Caki2 (cell line): ENCODE results near the gene ENSA. TPM values are rescaled to one million over a fixed set of nuclear protein-coding genes. Genes with fewer than 3 reads are reported as not detected.
"Not testable (repeated sequence)": the region's sequence is repeated elsewhere in the genome, so short reads cannot be mapped to it uniquely, and the experiment has no call there.

Source experiments
- DNase-seq: peaks from one replicate; pipeline ENCODE4 v3.0.0-alpha.2; 2015; ENCODE audit warnings: low read depth
- in situ Hi-C: cut with HindIII; loops from 2 replicates; pipeline ENCODE4 v1.10.0; 2016; ENCODE audit warnings: low sequenced_read_pairs, low pct_unique_long_range_greater_than_20kb, mixed read lengths
- total RNA-seq: library from RNA; depleted of rRNA; stranded (reverse); fragments of >200 nt; shearing (Covaris generic); gene quantifications from 2 replicates; pipeline ENCODE4 v1.2.3, GENCODE V29; 2014; ENCODE audit warnings: low replicate concordance

The ENSA gene
- total RNA-seq, 1 experiment from 2014 or later = 111 TPM

DNA sequence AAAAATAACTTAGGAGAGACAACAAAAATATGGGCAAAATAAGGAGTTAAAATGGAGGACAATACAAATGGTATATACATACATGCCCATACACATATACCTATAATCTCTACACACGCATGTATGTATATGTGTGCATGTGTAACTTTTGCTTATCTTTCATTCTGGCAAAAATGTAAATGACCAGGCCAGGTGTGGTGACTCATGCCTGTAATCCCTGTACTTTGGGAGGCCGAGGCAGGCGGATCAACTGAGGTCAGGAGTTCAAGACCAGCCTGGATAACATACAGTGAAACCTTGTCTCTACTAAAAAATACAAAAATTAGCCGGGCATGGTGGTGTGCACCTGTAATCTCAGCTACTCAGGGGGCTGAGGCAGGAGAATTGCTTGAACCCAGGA is 31.1 kb downstream of the ENSA start:
- DNase-seq, in situ Hi-C loops: not testable (repeated sequence)

DNA sequence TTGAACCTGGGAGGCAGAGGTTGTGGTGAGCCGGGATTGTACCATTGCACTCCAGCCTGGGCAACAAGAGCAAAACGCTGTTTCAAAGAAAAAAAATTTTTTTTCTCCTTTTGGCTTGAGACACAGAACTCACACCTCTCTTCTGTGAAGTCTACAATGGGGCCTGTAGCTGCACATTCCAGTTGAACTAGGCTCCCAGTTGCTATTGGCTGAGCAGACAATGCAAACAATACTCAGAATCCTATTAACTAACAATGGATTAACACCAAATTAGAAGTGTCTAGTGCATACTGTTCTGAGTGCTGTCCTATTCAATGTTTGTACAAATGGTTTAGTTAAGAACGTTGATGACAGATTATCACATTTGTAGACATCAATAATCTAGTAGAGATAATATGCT is 32.4 kb downstream of the ENSA start:
- DNase-seq = no peak
- in situ Hi-C loops = no loop called here

DNA sequence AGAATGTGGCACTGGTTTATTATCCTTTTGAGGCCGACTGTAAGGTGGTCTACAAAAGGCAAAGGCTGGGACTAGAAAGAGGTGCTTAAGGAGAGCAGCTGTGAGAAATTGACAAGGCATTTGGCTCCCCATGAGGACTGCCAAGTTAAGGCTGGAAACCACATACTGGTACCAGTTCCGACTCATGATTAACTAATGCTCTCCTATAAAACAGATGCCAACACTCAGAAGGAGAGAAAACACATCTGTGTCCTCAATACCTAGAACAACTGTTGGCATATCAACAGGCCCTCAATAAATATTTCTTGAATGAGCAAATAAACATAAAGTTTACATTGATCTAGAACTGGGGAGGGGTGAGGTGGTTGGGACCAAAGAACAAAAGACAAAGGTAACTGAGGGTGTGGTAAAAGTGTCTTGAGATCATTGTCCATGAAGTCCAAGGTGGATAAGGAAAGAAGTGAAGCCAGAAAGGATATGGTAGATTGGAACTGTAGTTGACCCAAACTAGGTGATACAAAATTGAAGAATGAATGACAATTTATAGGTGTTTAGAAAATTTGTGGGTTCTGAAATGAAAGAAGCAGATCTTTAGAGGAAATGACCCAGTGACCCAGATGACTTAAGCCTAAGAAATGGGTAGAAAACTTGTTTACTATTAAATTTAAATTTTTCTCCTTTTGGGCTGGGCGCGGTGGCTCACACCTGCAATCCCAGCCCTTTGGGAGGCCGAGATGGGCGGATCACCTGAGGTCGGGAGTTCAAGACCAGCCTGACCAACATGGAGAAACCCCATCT is 33.1 kb downstream of the ENSA start:
- in situ Hi-C loops = no loop called here
- DNase-seq = no peak

DNA sequence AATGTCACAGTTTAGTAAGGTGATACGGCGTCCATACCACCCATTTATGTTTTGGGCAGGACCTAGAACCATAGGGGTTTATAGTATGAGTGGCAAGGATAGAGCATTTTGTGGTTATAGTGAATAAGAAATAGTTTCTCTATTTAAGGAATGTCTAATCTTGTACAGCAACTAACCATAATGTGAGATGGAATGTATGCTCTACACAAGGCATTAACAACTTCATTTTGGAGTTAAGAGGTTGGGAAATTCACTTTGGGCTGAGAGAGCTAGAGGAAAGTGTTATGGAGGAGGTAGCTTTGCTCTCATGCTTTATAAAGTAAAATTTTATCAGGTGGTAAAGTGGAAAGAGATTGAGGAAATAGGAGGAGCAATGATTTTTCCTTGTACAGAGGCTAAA is 47.0 kb downstream of the ENSA start:
- no peak for DNase-seq
- in situ Hi-C loops = no loop called here

DNA sequence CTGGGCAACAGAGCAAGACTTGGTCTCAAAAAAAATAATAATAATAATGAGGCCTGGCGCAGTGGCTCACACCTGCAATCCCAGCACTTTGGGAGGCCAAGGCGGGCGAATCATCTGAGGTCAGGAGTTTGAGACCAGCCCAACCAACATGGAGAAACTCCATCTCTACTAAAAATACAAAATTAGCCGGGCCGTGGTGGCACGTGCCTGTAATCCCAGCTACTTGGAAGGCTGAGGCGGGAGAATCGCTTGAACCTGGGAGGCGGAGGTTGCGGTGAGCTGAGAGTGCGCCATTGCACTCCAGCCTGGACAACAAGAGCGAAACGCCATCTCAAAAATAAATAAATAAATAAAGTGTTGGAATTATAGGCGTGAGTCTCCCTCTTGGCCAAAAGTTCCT is 47.5 kb downstream of the ENSA start:
- in situ Hi-C loops = not testable (repeated sequence)

DNA sequence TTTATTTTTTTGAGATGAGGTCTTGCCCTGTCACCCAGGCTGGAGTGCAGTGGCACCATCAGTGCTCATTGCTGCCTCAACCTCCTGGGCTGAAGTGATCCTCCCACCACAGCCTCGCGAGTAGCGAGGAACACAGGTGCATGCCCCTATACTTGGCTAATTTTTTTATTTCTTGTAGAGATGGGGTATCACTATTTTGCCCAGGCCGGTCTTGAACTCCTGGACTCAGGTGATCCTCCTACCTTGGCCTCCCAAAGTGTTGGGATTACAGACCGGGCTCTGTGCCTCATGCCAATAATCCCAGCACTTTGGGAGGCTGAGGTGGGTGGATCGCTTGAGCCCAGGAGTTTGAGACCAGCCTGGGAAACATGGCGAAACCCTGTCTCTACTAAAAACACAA is 48.0 kb downstream of the ENSA start:
- in situ Hi-C loops, DNase-seq: not testable (repeated sequence)

More for the DNA sequence above, 47.5 kb downstream of the ENSA start:
- not testable (repeated sequence) for DNase-seq

DNA sequence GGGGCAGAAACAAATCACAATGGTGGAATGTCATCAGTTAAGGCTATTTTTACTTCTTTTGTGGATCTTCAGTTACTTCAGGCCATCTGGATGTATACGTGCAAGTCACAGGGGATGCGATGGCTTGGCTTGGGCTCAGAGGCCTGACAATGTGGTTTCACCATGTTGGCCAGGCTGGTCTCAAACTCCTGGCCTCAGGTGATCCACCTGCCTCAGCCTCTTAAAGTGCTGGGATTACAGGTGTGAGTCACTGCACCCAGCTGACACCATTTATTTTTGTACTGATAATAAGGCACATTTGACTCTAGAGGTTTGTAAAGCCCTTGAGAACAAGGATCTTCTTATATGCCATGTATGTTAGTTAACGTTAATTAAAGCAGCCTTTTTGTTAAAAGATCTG is 48.4 kb downstream of the ENSA start:
- DNase-seq, in situ Hi-C loops: not testable (repeated sequence)

DNA sequence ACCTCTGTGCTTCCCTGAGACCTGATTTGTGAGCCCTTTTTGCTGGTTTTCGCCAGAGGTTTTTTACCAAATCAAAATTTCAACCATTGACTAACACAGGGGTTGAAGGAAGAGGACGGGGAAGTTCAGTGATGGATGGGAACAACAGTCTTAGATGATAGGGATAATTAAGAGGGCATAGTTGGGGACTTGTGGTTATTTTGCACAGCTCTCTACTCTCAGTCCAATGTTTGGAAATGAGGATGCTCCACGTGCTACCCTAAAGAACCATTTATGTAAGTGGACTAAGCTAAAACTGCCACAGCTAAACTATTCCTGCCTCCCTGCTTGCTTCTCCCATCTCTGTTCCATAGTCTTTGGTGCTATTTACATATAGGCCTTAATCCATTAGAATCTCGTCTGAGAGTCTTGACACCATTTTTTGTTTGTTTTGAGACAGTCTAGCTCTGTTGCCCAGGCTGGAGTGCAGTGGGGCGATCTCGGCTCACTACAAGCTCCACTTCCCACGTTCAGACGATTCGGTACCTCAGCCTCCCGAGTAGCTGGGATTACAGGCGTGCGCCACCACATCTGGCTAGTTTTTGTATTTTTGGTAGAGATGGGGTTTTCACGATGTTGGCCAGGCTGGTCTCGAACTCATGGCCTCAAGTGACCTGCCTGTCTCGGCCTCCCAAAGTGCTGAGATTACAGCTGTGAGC is 49.3 kb downstream of the ENSA start:
- in situ Hi-C loops = no loop called here
- DNase-seq = no peak

DNA sequence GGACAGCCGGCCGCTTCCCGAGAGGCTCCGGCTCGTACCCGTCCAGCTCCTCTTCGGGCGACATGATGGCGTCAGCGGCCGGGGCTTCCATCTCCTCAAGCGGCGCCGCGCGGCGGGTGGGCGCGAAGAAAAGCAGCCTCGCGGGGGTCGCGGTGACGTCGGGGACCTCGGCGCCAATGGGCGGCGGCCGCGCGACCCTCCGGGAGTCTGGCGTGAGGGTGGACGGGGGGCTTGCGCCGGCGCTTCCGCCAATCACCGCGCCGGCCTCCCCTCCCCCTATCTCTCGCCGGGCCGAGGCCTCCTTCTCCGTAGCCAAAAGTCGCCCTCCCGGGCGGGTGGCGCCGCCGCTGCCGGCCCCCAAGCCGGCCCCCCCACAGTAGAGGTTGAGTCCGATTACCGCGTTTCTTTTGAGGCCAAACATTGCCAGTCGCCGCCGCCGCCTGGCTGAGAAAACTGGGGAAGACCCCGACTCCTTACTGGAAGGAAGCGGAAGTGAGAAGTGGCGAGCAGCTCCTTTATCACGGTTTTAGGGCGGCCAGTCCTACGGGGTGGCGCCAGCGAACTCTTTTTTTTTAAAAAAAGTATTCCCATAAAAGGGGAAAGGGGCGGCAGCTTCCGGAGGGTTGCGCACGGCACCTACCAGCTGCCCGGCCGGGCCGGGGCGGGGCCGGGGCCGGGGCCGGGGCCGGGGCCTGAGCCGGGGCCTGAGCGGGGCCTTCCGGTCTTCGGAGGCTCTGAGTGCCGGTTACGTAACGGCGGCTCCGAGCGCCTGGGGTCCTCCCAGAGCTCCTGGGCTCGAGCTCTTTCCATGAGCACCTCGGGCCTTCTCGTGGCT is 50.1 kb downstream of the ENSA start, which contains the start of gene MCL1:
Gene MCL1, minus strand, starts transcription at position 501 of the 835 bp plus-strand sequence. Its CDS starts 80 bp downstream, at position 421.
- peak; percentile 95 for DNase-seq
- in situ Hi-C loops = no loop called here

DNA sequence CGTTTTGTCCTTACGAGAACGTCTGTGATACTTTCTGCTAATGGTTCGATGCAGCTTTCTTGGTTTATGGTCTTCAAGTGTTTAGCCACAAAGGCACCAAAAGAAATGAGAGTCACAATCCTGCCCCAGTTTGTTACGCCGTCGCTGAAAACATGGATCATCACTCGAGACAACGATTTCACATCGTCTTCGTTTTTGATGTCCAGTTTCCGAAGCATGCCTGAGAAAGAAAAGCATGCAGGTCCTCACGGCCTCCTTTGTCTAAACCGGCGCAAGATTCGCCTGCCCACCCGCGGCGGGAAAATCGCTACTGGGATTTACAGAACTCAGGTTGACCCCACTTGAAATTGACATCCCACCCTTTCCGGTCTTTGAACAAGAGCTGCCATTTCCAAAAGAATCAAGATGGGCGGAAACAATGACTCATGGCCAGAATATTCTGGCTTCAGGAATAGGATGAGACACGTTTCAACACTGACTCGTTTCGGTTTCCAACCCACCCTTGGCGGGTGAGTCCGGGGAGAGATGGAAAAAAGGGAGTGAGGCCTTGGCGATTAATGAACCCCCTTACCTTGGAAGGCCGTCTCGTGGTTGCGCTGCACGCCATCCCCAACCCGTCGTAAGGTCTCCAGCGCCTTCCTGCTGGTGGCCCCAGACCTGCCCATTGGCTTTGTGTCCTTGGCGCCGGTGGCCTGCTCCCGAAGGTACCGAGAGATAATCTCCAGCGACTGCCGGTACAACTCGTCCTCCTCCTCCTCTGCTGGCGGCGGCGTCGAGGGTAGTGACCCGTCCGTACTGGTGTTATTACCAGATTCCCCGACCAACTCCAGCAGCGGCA is 50.9 kb downstream of the ENSA start:
- in situ Hi-C loops = no loop called here
- peak; percentile 73 for DNase-seq

DNA sequence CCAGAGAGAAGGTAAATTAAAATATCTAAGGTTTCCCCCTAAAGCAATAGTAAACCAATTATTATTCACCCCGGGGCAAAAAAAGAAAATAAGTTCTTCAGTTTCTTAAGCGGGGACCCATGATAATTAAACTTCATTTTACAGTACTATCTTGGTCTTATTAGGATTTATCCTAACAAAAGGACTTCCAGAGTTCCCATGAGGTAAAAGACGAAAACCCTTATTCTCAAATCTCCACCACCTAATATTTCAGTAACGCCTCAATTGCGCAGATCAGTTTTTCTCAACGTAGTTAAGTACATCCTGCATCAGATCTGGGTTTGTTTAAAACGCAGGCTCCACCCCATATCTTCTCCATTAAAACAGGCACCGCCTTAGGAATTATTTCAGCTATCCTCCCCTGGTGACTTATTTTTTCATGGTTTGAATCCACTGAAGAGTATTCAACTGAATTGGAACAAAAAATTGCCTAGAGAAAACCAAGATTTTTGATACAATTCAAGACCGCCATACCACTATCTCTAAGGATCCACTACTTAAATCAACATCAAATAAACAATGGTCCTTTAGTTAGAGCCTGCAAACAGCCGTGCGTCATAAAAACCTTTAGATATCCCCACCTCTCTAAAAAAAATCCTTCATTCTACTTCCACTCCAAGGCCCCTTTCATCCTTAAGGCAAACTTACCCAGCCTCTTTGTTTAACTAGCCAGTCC is 51.7 kb downstream of the ENSA start:
- no peak for DNase-seq
- in situ Hi-C loops = no loop called here

DNA sequence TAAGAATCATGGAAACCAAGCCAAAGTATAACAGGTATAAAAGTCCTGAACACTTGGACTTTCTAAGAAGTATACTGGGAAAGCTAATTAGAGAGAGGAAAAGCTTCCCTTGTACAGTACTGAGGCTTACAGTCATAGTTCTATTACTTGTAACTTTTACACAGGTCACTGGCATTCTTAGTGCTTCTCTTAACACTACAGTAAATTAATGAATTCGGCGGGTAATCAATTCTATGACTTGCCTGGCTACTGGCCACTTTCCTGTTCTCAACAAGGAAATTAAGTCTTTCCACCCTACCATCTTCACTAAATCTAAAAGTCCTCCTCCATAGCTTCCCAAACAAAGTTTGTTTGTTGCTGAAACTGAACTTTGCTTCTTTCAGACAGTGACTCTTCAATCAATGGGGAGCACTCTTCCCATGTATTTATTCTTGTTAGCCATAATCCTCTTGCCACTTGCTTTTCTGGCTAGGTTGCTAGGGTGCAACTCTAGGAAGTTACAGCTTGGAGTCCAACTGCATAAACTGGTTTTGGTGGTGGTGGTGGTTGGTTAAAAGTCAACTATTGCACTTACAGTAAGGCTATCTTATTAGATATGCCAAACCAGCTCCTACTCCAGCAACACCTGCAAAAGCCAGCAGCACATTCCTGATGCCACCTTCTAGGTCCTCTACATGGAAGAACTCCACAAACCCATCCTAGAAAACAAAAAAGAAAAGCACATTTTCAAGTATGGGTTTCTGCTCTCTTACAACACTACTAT is 52.4 kb downstream of the ENSA start:
- in situ Hi-C loops = no loop called here
- no peak for DNase-seq

DNA sequence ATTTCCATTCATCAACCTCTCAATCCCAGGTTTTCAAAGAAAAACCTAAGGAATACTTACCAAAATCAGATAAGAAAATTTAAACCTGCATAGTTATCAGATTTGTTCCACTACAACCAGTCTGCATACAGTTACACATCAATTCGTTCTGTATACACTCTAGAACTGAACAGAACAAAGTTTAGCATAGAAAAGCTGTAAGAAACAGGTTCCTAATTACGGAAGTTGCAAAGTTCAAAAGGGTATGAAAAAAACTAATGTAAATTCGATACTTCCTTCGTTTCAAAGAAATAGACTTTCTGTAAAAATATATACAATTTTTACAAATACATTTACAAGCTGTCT is 53.1 kb downstream of the ENSA start:
- DNase-seq = no peak
- in situ Hi-C loops = no loop called here

DNA sequence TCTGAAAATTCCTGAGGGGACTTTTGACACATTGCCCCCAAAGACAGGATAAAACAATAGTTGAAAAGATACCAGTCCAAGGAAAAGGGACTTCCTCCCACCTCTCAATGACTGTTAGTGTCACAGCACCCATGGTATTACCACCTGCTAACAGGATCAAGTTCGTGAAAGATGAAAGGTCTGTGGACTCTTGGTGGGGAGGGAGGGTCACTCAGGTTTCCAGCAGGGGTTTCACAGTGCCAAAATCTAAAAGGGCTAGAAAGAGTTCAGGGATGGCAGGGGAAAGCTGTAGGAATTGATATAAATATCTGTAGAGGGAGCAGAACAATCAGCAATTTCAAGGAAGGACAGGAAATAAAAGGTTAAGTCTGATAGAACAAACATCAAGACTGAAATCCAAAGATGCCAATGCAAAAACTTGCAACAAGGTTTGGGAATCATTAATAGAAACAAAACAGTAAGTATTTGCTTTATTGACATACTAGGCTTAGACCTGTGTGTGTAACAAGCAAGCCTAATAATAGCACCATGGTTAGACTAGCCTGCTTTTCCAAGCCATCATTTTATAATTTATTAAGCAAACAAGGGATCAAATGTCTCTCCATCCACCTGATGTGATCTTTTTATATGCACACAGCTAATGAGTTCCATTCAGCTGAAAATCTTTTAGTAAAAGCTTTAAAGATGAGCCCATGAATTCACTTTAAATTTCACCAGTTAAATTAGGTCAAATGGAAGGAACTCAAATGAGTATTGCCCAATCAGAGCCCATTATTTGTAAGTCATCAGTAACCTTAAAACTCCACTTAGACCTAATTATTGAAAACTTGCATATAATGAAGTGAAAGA is 53.7 kb downstream of the ENSA start:
- no peak for DNase-seq
- in situ Hi-C loops = no loop called here

DNA sequence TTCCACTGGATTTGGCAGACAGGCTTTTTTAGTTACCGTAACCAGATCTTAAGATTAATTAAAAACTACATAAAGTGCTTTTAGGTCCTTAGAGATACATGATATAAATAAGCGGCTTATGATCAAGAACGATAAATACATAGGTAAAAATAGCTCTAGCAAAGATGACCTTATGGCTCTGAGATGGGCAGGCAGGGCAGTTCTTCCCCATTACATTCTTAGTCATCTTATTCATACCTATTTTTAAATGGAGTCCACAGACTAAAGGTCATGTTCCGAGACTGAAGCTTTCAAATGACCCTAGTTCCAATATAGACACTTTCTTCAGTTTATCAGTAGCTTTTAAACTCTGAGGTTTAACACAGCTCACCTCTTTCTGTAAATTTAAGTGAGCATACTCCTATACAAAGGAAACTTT is 54.3 kb downstream of the ENSA start:
- in situ Hi-C loops = no loop called here
- no peak for DNase-seq
